H1 (cell line): ENCODE results near the gene CRY1. TPM values are rescaled to one million over a fixed set of nuclear protein-coding genes. Genes with fewer than 3 reads are reported as not detected.

Experiments
- CTCF ChIA-PET: fragments of 300-600 bp; sonication (Branson Sonifier 250); formaldehyde crosslinking; loops from one replicate; lab custom pipeline; 2021; ENCODE audit not compliant: partially characterized antibody; lab: Charles Lee
- POLR2A ChIA-PET: fragments of 300-600 bp; sonication (Branson Sonifier 250); formaldehyde crosslinking; loops from one replicate; lab custom pipeline; 2021; ENCODE audit warnings: inconsistent platforms; ENCODE audit not compliant: partially characterized antibody; lab: Charles Lee
- DNase-seq, 2 experiments: peaks; one replicate each; pipeline versions ENCODE4 v3.0.0 to v3.0.0-alpha.2; 2010 to 2022; ENCODE audit warnings: low spot score in 2 of 2, low read depth in 1 of 2, mixed read lengths in 1 of 2
- FAIRE-seq: peaks from 2 replicates; lab custom pipeline; 2011; peaks lifted over from hg19 to GRCh38; lab: Jason Lieb, UNC
- H2AFZ ChIP-seq: 2 replicates; pipeline ENCODE4 v1.8.1; 2012; ENCODE audit warnings: low read length, inconsistent platforms
- H2AK5ac ChIP-seq: 2 replicates; pipeline ENCODE4 v1.6.1; 2013; ENCODE audit warnings: low read depth, low read length
- H2BK120ac ChIP-seq: replicated peaks from 2 replicates; pipeline ENCODE3; 2013; ENCODE audit warnings: low read depth, low read length, inconsistent platforms
- H2BK12ac ChIP-seq: 2 replicates; pipeline ENCODE4 v1.6.1; 2013; ENCODE audit warnings: low read depth, low read length
- H2BK15ac ChIP-seq: 2 replicates; pipeline ENCODE4 v1.6.1; 2013; ENCODE audit warnings: low read length
- H2BK20ac ChIP-seq: 2 replicates; pipeline ENCODE4 v1.6.1; 2013; ENCODE audit warnings: low read length
- H2BK5ac ChIP-seq: 2 replicates; pipeline ENCODE4 v1.6.1; 2013; ENCODE audit warnings: low read depth, low read length
- H3K14ac ChIP-seq: 2 replicates; pipeline ENCODE4 v1.6.1; 2013; ENCODE audit warnings: inconsistent platforms; ENCODE audit not compliant: insufficient read length
- H3K18ac ChIP-seq: 2 replicates; pipeline ENCODE4 v1.6.1; 2013; ENCODE audit warnings: low read length; ENCODE audit errors: extremely low read depth
- H3K23ac ChIP-seq: 2 replicates; pipeline ENCODE4 v1.6.1; 2013; ENCODE audit warnings: inconsistent platforms; ENCODE audit not compliant: insufficient read length
- H3K23me2 ChIP-seq: 2 replicates; pipeline ENCODE4 v1.6.1; 2013; ENCODE audit warnings: low read depth, low read length
- H3K27ac ChIP-seq: 2 replicates; pipeline ENCODE4 v1.6.1; 2011; ENCODE audit warnings: low read depth, low read length, inconsistent platforms
- H3K27me3 ChIP-seq, 4 experiments: replicated peaks in 1 of 4; 1 replicate in 1 of 4; 2 replicates in 3 of 4; pipeline versions ENCODE4 v1.6.1 to v1.8.1; 2011 to 2013; ENCODE audit warnings: low read length in 3 of 4, mild to moderate bottlenecking in 3 of 4, inconsistent platforms in 2 of 4, mixed read lengths in 2 of 4, moderate library complexity in 1 of 4; ENCODE audit not compliant: control insufficient read depth in 3 of 4, insufficient read depth in 3 of 4; ENCODE audit errors: extremely low read depth in 1 of 4
- H3K36me3 ChIP-seq, 4 experiments: 2 replicates each; pipeline versions ENCODE4 v1.6.1 to v1.8.1; 2011 to 2013; ENCODE audit warnings: mild to moderate bottlenecking in 4 of 4, low read length in 3 of 4, moderate library complexity in 2 of 4, control low read depth in 1 of 4, inconsistent platforms in 1 of 4; ENCODE audit not compliant: insufficient read depth in 4 of 4, control insufficient read depth in 2 of 4
- H3K4ac ChIP-seq: replicated peaks from 2 replicates; pipeline ENCODE3; 2013; ENCODE audit warnings: low read length, low read depth, mixed read lengths, inconsistent platforms; ENCODE audit not compliant: insufficient read length
- H3K4me1 ChIP-seq, 4 experiments: replicated peaks in 1 of 4; 1 replicate in 1 of 4; 2 replicates in 3 of 4; pipeline versions ENCODE4 v1.6.1 to v1.8.1; 2011 to 2013; ENCODE audit warnings: low read length in 3 of 4, inconsistent platforms in 2 of 4, mixed read lengths in 1 of 4; ENCODE audit not compliant: insufficient read depth in 4 of 4, control insufficient read depth in 3 of 4
- H3K4me2 ChIP-seq, 2 experiments: 2 replicates each; pipeline versions ENCODE4 v1.6.1 to v1.8.1; 2011 to 2013; ENCODE audit warnings: low read depth in 2 of 2, low read length in 2 of 2, control low read depth in 1 of 2, inconsistent platforms in 1 of 2, mild to moderate bottlenecking in 1 of 2; ENCODE audit not compliant: insufficient read depth in 1 of 2
- H3K4me3 ChIP-seq, 4 experiments: fragments of 200-600, 300-600 bp in 1 of 4; sonication (generic), shearing (Covaris generic), sonication (Bioruptor Twin) in 1 of 4; 2 replicates each; pipeline versions ENCODE4 v1.5.1 to v1.8.1; 2011 to 2016; ENCODE audit warnings: low read length in 4 of 4, low read depth in 3 of 4, control low read depth in 2 of 4, inconsistent platforms in 2 of 4, mild to moderate bottlenecking in 2 of 4, mixed read lengths in 1 of 4, moderate library complexity in 1 of 4; ENCODE audit not compliant: insufficient read depth in 2 of 4; ENCODE audit errors: extremely low read depth in 1 of 4
- H3K56ac ChIP-seq: replicated peaks from 2 replicates; pipeline ENCODE3; 2013; ENCODE audit warnings: low read depth, mild to moderate bottlenecking, mixed read lengths, low read length, inconsistent platforms; ENCODE audit not compliant: insufficient read length
- H3K79me1 ChIP-seq: 2 replicates; pipeline ENCODE4 v1.6.1; 2013; ENCODE audit warnings: low read depth, low read length, control low read depth
- H3K79me2 ChIP-seq, 2 experiments: 2 replicates each; pipeline versions ENCODE4 v1.6.1 to v1.8.1; 2012 to 2013; ENCODE audit warnings: low read length in 2 of 2, mild to moderate bottlenecking in 2 of 2, inconsistent platforms in 1 of 2; ENCODE audit not compliant: insufficient read depth in 2 of 2, control insufficient read depth in 1 of 2
- H3K9ac ChIP-seq, 4 experiments: replicated peaks in 1 of 4; 1 replicate in 1 of 4; 2 replicates in 3 of 4; pipeline versions ENCODE4 v1.6.1 to v1.8.1; 2011 to 2013; ENCODE audit warnings: low read depth in 3 of 4, low read length in 3 of 4, control low read depth in 2 of 4, mild to moderate bottlenecking in 2 of 4, moderate library complexity in 2 of 4, inconsistent platforms in 1 of 4; ENCODE audit errors: extremely low read depth in 1 of 4
- H3K9me3 ChIP-seq, 2 experiments: 2 replicates each; pipeline versions ENCODE4 v1.6.1 to v1.8.1; 2012 to 2013; ENCODE audit warnings: mild to moderate bottlenecking in 2 of 2, moderate library complexity in 2 of 2, control low read depth in 1 of 2, inconsistent platforms in 1 of 2, low read depth in 1 of 2, low read length in 1 of 2, mixed read lengths in 1 of 2; ENCODE audit not compliant: insufficient read depth in 2 of 2
- H4K20me1 ChIP-seq, 2 experiments: replicated peaks in 1 of 2; 2 replicates each; pipeline versions ENCODE3 to v1.8.1; 2011 to 2013; ENCODE audit warnings: inconsistent platforms in 2 of 2, low read length in 2 of 2, mild to moderate bottlenecking in 1 of 2; ENCODE audit not compliant: insufficient read depth in 2 of 2, control insufficient read depth in 1 of 2
- H4K5ac ChIP-seq: 2 replicates; pipeline ENCODE4 v1.6.1; 2013; ENCODE audit warnings: low read length, low read depth, mixed read lengths, inconsistent platforms; ENCODE audit not compliant: insufficient read length
- H4K8ac ChIP-seq: 2 replicates; pipeline ENCODE4 v1.8.0; 2013; ENCODE audit warnings: mild to moderate bottlenecking, moderate library complexity, low read length, inconsistent platforms; ENCODE audit not compliant: insufficient read depth; ENCODE audit errors: extremely low read depth
- H4K91ac ChIP-seq: replicated peaks from 2 replicates; pipeline ENCODE3; 2013; ENCODE audit warnings: low read length, mixed read lengths, inconsistent platforms; ENCODE audit not compliant: insufficient read length
- ASH2L ChIP-seq: fragments of 200-600, 300-600 bp; sonication (generic); IDR thresholded peaks from one replicate; pipeline ENCODE4 v1.7.1; 2017; ENCODE audit warnings: low read length
- BCL11A ChIP-seq, 2 experiments: IDR thresholded peaks; one replicate each; pipeline ENCODE4 v1.6.1; 2011; ENCODE audit warnings: low read depth in 2 of 2, low read length in 2 of 2, mild to moderate bottlenecking in 2 of 2
- BRCA1 ChIP-seq: IDR thresholded peaks from 2 replicates; pipeline ENCODE4 v1.6.1; 2012; ENCODE audit warnings: low read depth, low read length, improper control_type of control experiment
- CBX5 ChIP-seq: fragments of 300-800, 300-1000 bp; sonication (generic); IDR thresholded peaks from 2 replicates; pipeline ENCODE4 v1.7.1; 2016; ENCODE audit warnings: antibody characterized with exemption, low read length, low read depth
- EGR1 ChIP-seq: IDR thresholded peaks from 2 replicates; pipeline ENCODE4 v1.6.1; 2011; ENCODE audit warnings: low read depth, low read length, borderline replicate concordance
- FOSL1 ChIP-seq: IDR thresholded peaks from 2 replicates; pipeline ENCODE4 v1.6.1; 2011; ENCODE audit warnings: mild to moderate bottlenecking, low read depth, low read length, moderate library complexity; ENCODE audit not compliant: insufficient read depth
- RBBP5 ChIP-seq: IDR thresholded peaks from 2 replicates; pipeline ENCODE4 v1.7.1; 2012; ENCODE audit warnings: low read depth, mild to moderate bottlenecking, inconsistent platforms, low read length, moderate library complexity, borderline replicate concordance
- SP2 ChIP-seq: IDR thresholded peaks from 2 replicates; pipeline ENCODE4 v1.6.1; 2012; ENCODE audit warnings: mild to moderate bottlenecking, low read length, inconsistent platforms
- TAF1 ChIP-seq: IDR thresholded peaks from 2 replicates; pipeline ENCODE4 v1.6.1; 2011; ENCODE audit warnings: mild to moderate bottlenecking, low read depth, low read length
- TAF7 ChIP-seq: optimal IDR thresholded peaks from 2 replicates; pipeline ENCODE3; 2011; ENCODE audit warnings: low read depth, mild to moderate bottlenecking, inconsistent platforms, low read length, moderate library complexity, borderline replicate concordance
- TBP ChIP-seq: IDR thresholded peaks from 2 replicates; pipeline ENCODE4 v1.6.1; 2011; ENCODE audit warnings: low read depth, low read length, improper control_type of control experiment
- TCF12 ChIP-seq: IDR thresholded peaks from 2 replicates; pipeline ENCODE4 v1.6.1; 2011; ENCODE audit warnings: low read depth, mild to moderate bottlenecking, low read length
- TEAD4 ChIP-seq: IDR thresholded peaks from 2 replicates; pipeline ENCODE4 v1.6.1; 2012; ENCODE audit warnings: low read depth, low read length, inconsistent platforms, mixed read lengths
- WGBS, 2 experiments: shearing (Covaris generic) in 1 of 2; methylation state at CpG; one replicate each; pipeline versions ENCODE4 v1.1.6 to v1.1.7; 2013 to 2015; ENCODE audit warnings: low lambda C conversion rate in 2 of 2, mixed read lengths in 2 of 2, inconsistent platforms in 1 of 2, low coverage in 1 of 2, missing lambda C conversion rate in 1 of 2; ENCODE audit not compliant: insufficient replicate concordance in 2 of 2, insufficient coverage in 1 of 2, insufficient read length in 1 of 2; ENCODE audit errors: extremely low coverage in 1 of 2, missing lambda C conversion rate in 1 of 2; 5-methylcytosine and 5-hydroxymethylcytosine counted together
- polyA plus RNA-seq, 7 experiments: library from polyadenylated mRNA; depleted of rRNA in 3 of 7; stranded (reverse) in 5 of 7; unstranded in 2 of 7; fragments of >200 nt in 5 of 7; fragments of 200-250 nt in 2 of 7; gene quantifications; 1 replicate in 5 of 7; 2 replicates in 1 of 7; 4 replicates in 1 of 7; pipeline versions ENCODE4 v1.2.1 to v1.2.3, GENCODE V29; 2011 to 2013; ENCODE audit warnings: missing spikeins in 2 of 7, mixed read lengths in 2 of 7
- total RNA-seq: library from RNA; stranded (reverse); fragmentation: NEBNext Ultra II Directional; extraction: Animal tissue kit (Norgen Biotek cat#: 25700); gene quantifications from 2 replicates; pipeline ENCODE4 v1.2.1, GENCODE V29; 2021

The CRY1 gene
- total and polyA plus RNA-seq, 2 of the 8 experiments (the other 6 are each of a cell fraction or from before 2014, with no cell fraction given): 13.6 to 25.1 TPM

- no peak for TF ChIP-seq EGR1
- no peak for TF ChIP-seq ASH2L
- TF ChIP-seq TEAD4: no peak
- no peak for TF ChIP-seq FOSL1
- TF ChIP-seq TAF7: no peak
- no peak for TF ChIP-seq BRCA1
- TF ChIP-seq CBX5: no peak
- TF ChIP-seq TBP: no peak
- TF ChIP-seq TAF1: no peak
- no peak for TF ChIP-seq BCL11A (IDR thresholded peaks at IDR 0.05; ENCODE audit: low read depth in 2 of 2, low read length in 2 of 2)
- TF ChIP-seq TCF12: no peak
- TF ChIP-seq RBBP5: no peak
- TF ChIP-seq SP2: no peak
- CTCF ChIA-PET: interaction anchor here (0.9 to 6.4 kb wide), 4 partner anchors 10 to 176 kb away, joined by 3 to 45 read pairs (median 4); no protein-coding TSS in a partner anchor
- FAIRE-seq: no peak
- Histone ChIP-seq H3K9me3 (no peaks in the 10 kb centered on the region), H3K23ac (no peak overlapping the region), H3K4ac (peak overlapping the region; percentile 69), H3K4me2 (no peak overlapping the region), H3K4me1 (peaks cover 0 to 5% (median 0%) of the 10 kb centered on the region in 4 experiments; a peak in 1 of 7 replicates), H3K79me2 (no peaks in the 10 kb centered on the region), H3K9ac (no peak overlapping the region), H4K20me1 (no peaks in the 10 kb centered on the region), H3K23me2 (no peaks in the 10 kb centered on the region), H2BK15ac (no peak overlapping the region), H3K27me3 (no peaks in the 10 kb centered on the region), H3K79me1 (no peaks in the 10 kb centered on the region), H3K56ac (no peak overlapping the region), H4K8ac (no peak overlapping the region), H3K18ac (no peak overlapping the region), H3K27ac (no peak overlapping the region), H2BK120ac (no peak overlapping the region), H3K14ac (no peak overlapping the region), H4K91ac (no peak overlapping the region), H2BK12ac (no peak overlapping the region), H2BK20ac (no peak overlapping the region), H2BK5ac (no peak overlapping the region), H2AFZ (no peak overlapping the region), H2AK5ac (no peak overlapping the region), H4K5ac (no peak overlapping the region), H3K36me3 (no peaks in the 10 kb centered on the region), H3K4me3 (no peak overlapping the region)
- no peak for DNase-seq
- 85% methylated on average over 1 of the region's 1 CpG; no CpG with 5 or more reads in 1 of the 2 experiments for WGBS, 2 experiments
- POLR2A ChIA-PET: no interaction called here
Observed at GRCh38 chr12:107139787-107140186, 46.4 kb upstream of the CRY1 start.
